HG03520 (cell line): ENCODE data around the gene JAML.

Source experiments
- ATAC-seq: cut with Tn5 transposase; IDR thresholded peaks from one replicate; pipeline ENCODE4 v1.9.1; 2021; ENCODE audit warnings: mild to moderate bottlenecking, moderate library complexity; ENCODE audit not compliant: unreplicated experiment

The JAML gene

GRCh38 chr11:118224511-118225188 lies at the start of gene JAML:
Gene JAML, minus strand, starts transcription at chr11:118225011. Its CDS starts 10,145 bp downstream, at chr11:118214866.
- ATAC-seq, result no peak

GRCh38 chr11:118274186-118274585 lies 49.4 kb upstream of the JAML start:
- no peak for ATAC-seq

GRCh38 chr11:118272001-118272400 lies 47.2 kb upstream of the JAML start:
- ATAC-seq, result no peak

GRCh38 chr11:118267486-118267885 lies 42.7 kb upstream of the JAML start:
- no peak for ATAC-seq

GRCh38 chr11:118265954-118266353 lies 41.1 kb upstream of the JAML start:
- ATAC-seq, result no peak

GRCh38 chr11:118264569-118265465 lies 40.0 kb upstream of the JAML start:
- ATAC-seq, result no peak

GRCh38 chr11:118263695-118264568 lies 39.1 kb upstream of the JAML start, which contains the start of gene MPZL2:
Gene MPZL2, minus strand, starts transcription at chr11:118264297. Its CDS starts 144 bp downstream, at chr11:118264153.
- no peak for ATAC-seq

- ATAC-seq, result no peak
Measured at GRCh38 chr11:118263112-118263511, 38.3 kb upstream of the JAML start.

- ATAC-seq, result no peak
Measured at GRCh38 chr11:118260353-118260752, 35.5 kb upstream of the JAML start.

- ATAC-seq, result no peak
Measured at GRCh38 chr11:118259138-118259537, 34.3 kb upstream of the JAML start.

- no peak for ATAC-seq
Measured at GRCh38 chr11:118258410-118258809, 33.6 kb upstream of the JAML start.

GRCh38 chr11:118252688-118253087 lies 27.9 kb upstream of the JAML start:
- ATAC-seq, result no peak

GRCh38 chr11:118251858-118252652 lies 27.2 kb upstream of the JAML start, which contains the start of gene MPZL3:
Gene MPZL3, minus strand, starts transcription at chr11:118252365. Its CDS starts 71 bp downstream, at chr11:118252294.
- peak; percentile 63 for ATAC-seq

GRCh38 chr11:118247041-118247440 lies 22.2 kb upstream of the JAML start:
- ATAC-seq, result no peak

GRCh38 chr11:118245936-118246562 lies 21.2 kb upstream of the JAML start:
- ATAC-seq, result no peak

- no peak for ATAC-seq
Measured at GRCh38 chr11:118243993-118244762, 19.4 kb upstream of the JAML start.

GRCh38 chr11:118243161-118243560 lies 18.4 kb upstream of the JAML start:
- ATAC-seq, result no peak

GRCh38 chr11:118241764-118242098 lies 16.9 kb upstream of the JAML start:
- ATAC-seq, result no peak
